Endothelial cell (in vitro differentiated cells): ENCODE measurements around the gene C11orf86. TPM values are rescaled to one million over a fixed set of nuclear protein-coding genes. Genes with fewer than 3 reads are reported as not detected.
A peak's percentile ranks its signal among the peaks of the same experiment; 100 is the strongest.

Experiments used
- DNase-seq: peaks from one replicate; pipeline ENCODE4 v3.0.0; 2021; ENCODE audit warnings: low spot score
- H3K27ac Mint-ChIP-seq: one replicate; pipeline ENCODE4 v1.8.0; 2021; ENCODE audit warnings: mixed read lengths, inconsistent platforms; ENCODE audit not compliant: unreplicated experiment
- H3K27me3 Mint-ChIP-seq: one replicate; pipeline ENCODE4 v1.8.0; 2021; ENCODE audit warnings: mild to moderate bottlenecking, moderate library complexity, mixed read lengths, inconsistent platforms; ENCODE audit not compliant: unreplicated experiment
- H3K36me3 Mint-ChIP-seq: one replicate; pipeline ENCODE4 v1.8.0; 2021; ENCODE audit warnings: mild to moderate bottlenecking, low read depth, mixed read lengths, inconsistent platforms; ENCODE audit not compliant: unreplicated experiment
- H3K4me1 Mint-ChIP-seq: one replicate; pipeline ENCODE4 v1.8.0; 2021; ENCODE audit warnings: mild to moderate bottlenecking, mixed read lengths, inconsistent platforms; ENCODE audit not compliant: unreplicated experiment
- H3K4me3 Mint-ChIP-seq: one replicate; pipeline ENCODE4 v1.8.0; 2021; ENCODE audit warnings: mild to moderate bottlenecking, mixed read lengths, inconsistent platforms; ENCODE audit not compliant: unreplicated experiment
- H3K9me3 Mint-ChIP-seq: one replicate; pipeline ENCODE4 v1.8.0; 2021; ENCODE audit warnings: mixed read lengths, inconsistent platforms; ENCODE audit not compliant: unreplicated experiment
- CTCF ChIP-seq: fragments of 200-600 bp; sonication (generic); IDR thresholded peaks from one replicate; pipeline ENCODE4 v1.5.0; 2021; ENCODE audit warnings: antibody characterized with exemption; ENCODE audit not compliant: unreplicated experiment
- total RNA-seq: library from RNA; stranded (reverse); fragmentation: NEBNext Ultra II Directional; extraction: Animal tissue kit (Norgen Biotek cat#: 25700); gene quantifications from one replicate; pipeline ENCODE4 v1.2.1, GENCODE V29; 2021; ENCODE audit not compliant: unreplicated experiment

Gene C11orf86
- total RNA-seq, 1 donor from 2014 or later = not detected

- peaks cover 5% of the 10 kb centered on the region for H3K27me3 Mint-ChIP-seq
- peak overlapping the region; percentile 34 for H3K4me3 Mint-ChIP-seq
- H3K36me3 Mint-ChIP-seq = no peaks in the 10 kb centered on the region
- H3K4me1 Mint-ChIP-seq = peaks cover 13% of the 10 kb centered on the region
- TF ChIP-seq CTCF = no peak
- no peak overlapping the region for H3K27ac Mint-ChIP-seq
- no peaks in the 10 kb centered on the region for H3K9me3 Mint-ChIP-seq
- no peak for DNase-seq
Observed at GRCh38 chr11:66967670-66968425, 7.3 kb upstream of the C11orf86 start.

GRCh38 chr11:66969584-66970225, 5.4 kb upstream of the C11orf86 start:
- DNase-seq = no peak
- Mint-ChIP-seq H3K4me3 (no peak overlapping the region), H3K27ac (no peak overlapping the region), H3K27me3 (peaks cover 5% of the 10 kb centered on the region), H3K36me3 (no peaks in the 10 kb centered on the region), H3K9me3 (no peaks in the 10 kb centered on the region), H3K4me1 (peaks cover 11% of the 10 kb centered on the region)
- no peak for TF ChIP-seq CTCF

DNA sequence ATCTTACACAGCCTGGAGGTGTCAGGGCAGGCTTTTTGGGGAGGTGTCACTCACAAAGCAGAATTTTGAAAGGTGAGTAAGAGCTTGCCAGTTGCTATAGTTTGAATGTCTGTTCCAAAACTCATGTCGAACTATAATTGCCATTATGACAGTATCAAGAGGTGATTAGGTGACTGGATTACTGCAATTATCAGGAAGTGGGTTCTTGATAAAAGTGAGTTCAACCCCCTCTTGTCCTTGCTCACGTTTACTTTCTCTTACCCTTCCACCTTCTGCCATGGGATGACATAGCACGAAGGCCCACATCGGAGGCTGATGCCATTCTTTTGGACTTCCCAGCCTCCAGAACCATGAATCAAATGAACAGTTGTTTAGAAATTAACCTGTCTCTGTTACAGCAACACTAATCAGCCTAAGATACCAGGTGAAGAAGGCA, 4.7 kb upstream of the C11orf86 start:
- Mint-ChIP-seq H3K27ac (no peak overlapping the region), H3K9me3 (no peaks in the 10 kb centered on the region), H3K4me3 (no peak overlapping the region), H3K4me1 (peaks cover 11% of the 10 kb centered on the region), H3K36me3 (no peaks in the 10 kb centered on the region), H3K27me3 (peaks cover 4% of the 10 kb centered on the region)
- DNase-seq = no peak
- no peak for TF ChIP-seq CTCF

DNA sequence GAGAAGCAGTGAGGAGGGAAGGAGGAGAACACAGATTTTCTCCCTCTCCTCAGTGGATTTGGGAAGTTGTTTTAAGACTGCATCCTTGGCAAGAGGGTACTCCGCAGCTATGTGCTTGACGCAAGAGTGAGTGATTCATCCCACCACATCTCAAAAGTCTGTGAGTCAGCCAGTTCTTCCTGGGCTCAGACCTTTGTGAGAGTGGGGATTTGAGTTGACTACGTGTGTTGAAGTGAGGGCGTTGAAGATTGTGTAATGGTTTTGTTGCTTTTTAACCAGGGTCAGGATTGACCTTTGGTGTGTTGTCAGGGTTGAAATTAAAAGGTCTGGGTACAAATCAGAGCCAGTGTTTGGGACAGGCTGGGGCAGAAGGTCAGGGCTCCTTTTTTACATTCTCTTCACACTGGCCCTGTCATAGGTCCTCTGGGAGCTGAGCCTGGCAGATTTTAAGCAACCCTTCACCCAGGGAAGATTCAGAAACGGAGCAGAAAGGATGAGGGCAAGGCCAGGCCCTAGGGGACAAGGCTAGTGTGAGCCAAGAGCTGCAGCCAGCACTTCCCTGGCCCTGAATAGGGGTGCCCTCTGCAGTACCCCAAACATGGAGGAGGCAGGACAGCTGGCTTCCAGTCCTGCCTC, 4.2 kb upstream of the C11orf86 start:
- H3K36me3 Mint-ChIP-seq = no peaks in the 10 kb centered on the region
- no peak for DNase-seq
- no peak overlapping the region for H3K27ac Mint-ChIP-seq
- H3K9me3 Mint-ChIP-seq = no peaks in the 10 kb centered on the region
- peaks cover 4% of the 10 kb centered on the region for H3K27me3 Mint-ChIP-seq
- H3K4me3 Mint-ChIP-seq = no peak overlapping the region
- no peak for TF ChIP-seq CTCF
- H3K4me1 Mint-ChIP-seq = peaks cover 9% of the 10 kb centered on the region

- H3K27me3 Mint-ChIP-seq = peaks cover 4% of the 10 kb centered on the region
- no peaks in the 10 kb centered on the region for H3K9me3 Mint-ChIP-seq
- H3K4me1 Mint-ChIP-seq = peaks cover 6% of the 10 kb centered on the region
- DNase-seq = no peak
- H3K4me3 Mint-ChIP-seq = no peak overlapping the region
- no peak overlapping the region for H3K27ac Mint-ChIP-seq
- H3K36me3 Mint-ChIP-seq = no peaks in the 10 kb centered on the region
- no peak for TF ChIP-seq CTCF
Observed at GRCh38 chr11:66971488-66971887, 3.6 kb upstream of the C11orf86 start.
